GM12878 (cell line): ENCODE measurements around the gene CENPP. TPM values are rescaled to one million over a fixed set of nuclear protein-coding genes. Genes with fewer than 3 reads are reported as not detected.

ENCODE experiments used
- ATAC-seq: fragments of 200-7000 bp; cut with Tn5 transposase; 3 replicates; pipeline ENCODE4 v1.9.1; 2020; ENCODE audit warnings: mild to moderate bottlenecking, moderate library complexity
- BruUV-seq: library from RNA; stranded (reverse); fragments of 400-500 nt; replicated peaks from 2 replicates; lab custom pipeline; 2021; lab: Mats Ljungman, UMichigan
- CTCF ChIA-PET: fragments of 300-600 bp; sonication (Branson Sonifier 250); formaldehyde crosslinking; extraction: SDS; loops from one replicate; lab custom pipeline; 2021; ENCODE audit warnings: inconsistent platforms; lab: Yijun Ruan, JAX
- POLR2A ChIA-PET: fragments of 350-600 bp; formaldehyde crosslinking; extraction: SDS; loops from one replicate; lab custom pipeline; 2021; ENCODE audit warnings: inconsistent platforms; lab: Charles Lee
- RAD21 ChIA-PET: fragments of 300-600 bp; sonication (Branson Sonifier 250); formaldehyde crosslinking; loops from one replicate; lab custom pipeline; 2023; ENCODE audit warnings: antibody characterized with exemption; ENCODE audit not compliant: unreplicated experiment; lab: Charles Lee
- SMC1A ChIA-PET: fragments of 300-600 bp; sonication (Branson Sonifier 250); formaldehyde crosslinking; loops from one replicate; lab custom pipeline; 2023; ENCODE audit not compliant: unreplicated experiment, uncharacterized antibody; lab: Charles Lee
- DNase-seq: peaks from one replicate; pipeline ENCODE4 v3.0.0-alpha.2; 2011; ENCODE audit warnings: low read depth, low spot score
- FAIRE-seq: peaks from 3 replicates; lab custom pipeline; 2011; peaks lifted over from hg19 to GRCh38; lab: Jason Lieb, UNC
- H2AFZ ChIP-seq: 2 replicates; pipeline ENCODE4 v1.6.0; 2011; ENCODE audit warnings: low read depth, low read length, control low read depth; ENCODE audit not compliant: control insufficient read depth
- H3K27ac ChIP-seq: 2 replicates; pipeline ENCODE4 v1.5.1; 2011; ENCODE audit warnings: control low read depth; ENCODE audit not compliant: control insufficient read depth, insufficient read depth
- H3K27me3 ChIP-seq, 2 experiments: replicated peaks in 1 of 2; 2 replicates each; pipeline versions ENCODE4 v1.6.0 to v1.6.1; 2011; ENCODE audit warnings: low read length in 1 of 2; ENCODE audit not compliant: control insufficient read depth in 2 of 2, insufficient read depth in 2 of 2
- H3K36me3 ChIP-seq, 2 experiments: 2 replicates each; pipeline ENCODE4 v1.5.1; 2011; ENCODE audit warnings: low read length in 1 of 2; ENCODE audit not compliant: control insufficient read depth in 2 of 2, insufficient read depth in 2 of 2
- H3K4me1 ChIP-seq: 2 replicates; pipeline ENCODE4 v1.6.1; 2011; ENCODE audit warnings: mild to moderate bottlenecking, low read length, moderate library complexity, mixed read lengths; ENCODE audit not compliant: control insufficient read depth, insufficient read depth
- H3K4me2 ChIP-seq: 2 replicates; pipeline ENCODE4 v1.6.0; 2011; ENCODE audit warnings: control low read depth; ENCODE audit not compliant: control insufficient read depth, insufficient read depth
- H3K4me3 ChIP-seq: fragments of 200-600 bp; sonication (generic); 2 replicates; pipeline ENCODE4 v1.5.1; 2016
- H3K79me2 ChIP-seq: 2 replicates; pipeline ENCODE4 v1.6.0; 2011; ENCODE audit warnings: low read length; ENCODE audit not compliant: control insufficient read depth, insufficient read depth
- H3K9ac ChIP-seq: 2 replicates; pipeline ENCODE4 v1.8.0; 2011; ENCODE audit warnings: low read length, control low read depth, mixed read lengths; ENCODE audit not compliant: control insufficient read depth, insufficient read depth
- H3K9me3 ChIP-seq: replicated peaks from 3 replicates; pipeline ENCODE4 v1.5.1; 2011; ENCODE audit warnings: mild to moderate bottlenecking, low read length; ENCODE audit not compliant: control insufficient read depth, insufficient read depth
- H4K20me1 ChIP-seq: 2 replicates; pipeline ENCODE4 v1.6.0; 2011; ENCODE audit not compliant: control insufficient read depth, insufficient read depth
- STAT3 ChIP-seq: IDR thresholded peaks from 2 replicates; pipeline ENCODE4 v1.6.1; 2011; ENCODE audit warnings: low read depth, low read length, improper control_type of control experiment
- WGBS: methylation state at CpG from one replicate; pipeline ENCODE4 v1.1.6; 2016; ENCODE audit warnings: low lambda C conversion rate; ENCODE audit not compliant: insufficient replicate concordance, insufficient coverage; ENCODE audit errors: missing lambda C conversion rate; 5-methylcytosine and 5-hydroxymethylcytosine counted together
- in situ Hi-C: fragments of 300-500 bp; cut with MboI; formaldehyde crosslinking; loops from 9 replicates; pipeline ENCODE4 v1.14.3; 2018; ENCODE audit warnings: mixed read lengths
- intact Hi-C: fragments of 100-400 bp; cut with micrococcal nuclease; formaldehyde crosslinking; loops from one replicate; pipeline ENCODE4 v1.14.2; 2022; ENCODE audit not compliant: unreplicated experiment
- polyA plus RNA-seq, 11 experiments: library from polyadenylated mRNA; depleted of rRNA in 4 of 11; unstranded in 6 of 11; stranded (reverse) in 5 of 11; fragments of >200 nt; fragmentation: Nextera tagmentation in 4 of 11; fragmentation: Illumina TruSeq in 1 of 11; extraction: Ambion mirVana in 4 of 11; extraction: Trizol in 1 of 11; gene quantifications; 1 replicate in 1 of 11; 2 replicates in 10 of 11; pipeline versions ENCODE4 v1.2.1 to v1.2.3, GENCODE V29; 2011 to 2016; ENCODE audit warnings: inconsistent platforms in 2 of 11, missing spikeins in 2 of 11, low read depth in 1 of 11
- total RNA-seq, 4 experiments: library from RNA; depleted of rRNA in 3 of 4; stranded (reverse); fragments of >200 nt in 3 of 4; fragmentation: Illumina TruSeq in 1 of 4; extraction: Trizol in 1 of 4; gene quantifications; 2 replicates each; pipeline versions ENCODE4 v1.2.1 to v1.2.3, GENCODE V29; 2013 to 2021
- TF ChIP-seq, protein P1 (sequence below): IDR thresholded peaks from 2 replicates; pipeline ENCODE4 v1.6.1; 2012; ENCODE audit warnings: improper control_type of control experiment, low read depth, low read length; ENCODE audit not compliant: insufficient replicate concordance
- TF ChIP-seq, protein P2 (sequence below): fragments of 450-650 bp; IDR thresholded peaks from 2 replicates; pipeline ENCODE4 v1.6.1; 2017; ENCODE audit warnings: mild to moderate bottlenecking, low read depth, inconsistent platforms; ENCODE audit not compliant: poor library complexity, severe bottlenecking

The CENPP gene
- total and polyA plus RNA-seq, 10 of the 15 experiments (the other 5 are each of a cell fraction or from before 2014, with no cell fraction given): 9.4 to 31.4 (median 19.8) TPM

DNA sequence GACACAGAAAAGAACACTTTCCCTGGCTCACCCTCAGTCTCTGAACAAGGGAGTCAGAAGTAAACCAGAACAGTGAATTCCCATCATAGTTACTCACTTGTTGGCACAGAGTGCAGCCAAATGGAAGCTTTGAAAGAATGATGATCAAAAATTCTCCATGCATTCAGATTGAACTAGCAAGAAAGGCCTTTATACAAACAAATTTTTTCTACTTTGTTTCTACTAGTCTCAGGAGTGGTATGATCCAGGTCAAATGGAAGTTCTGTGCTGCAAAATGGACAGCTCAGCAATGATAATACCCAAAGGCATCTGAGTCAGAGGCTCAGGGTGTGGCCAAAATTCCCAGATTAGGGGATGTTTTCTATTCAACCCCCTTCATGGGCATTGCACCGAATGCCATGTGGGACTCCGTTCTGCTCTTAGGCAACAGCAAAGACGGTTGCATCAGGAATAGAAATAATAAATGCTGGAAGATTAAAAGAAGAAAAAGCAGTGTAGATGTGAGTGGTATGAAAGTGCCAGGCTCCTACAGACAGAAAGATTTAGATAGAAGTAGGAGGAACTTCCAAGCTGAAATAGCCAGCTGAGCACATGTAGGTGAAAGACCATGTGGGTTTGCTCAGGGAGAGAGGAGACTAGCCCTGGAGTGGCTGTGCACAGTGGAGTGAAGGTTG is 180.6 kb downstream of the CENPP start:
- WGBS: 97% methylated on average over 3 of the region's 3 CpGs
- no peaks in the 10 kb centered on the region for H3K9me3 ChIP-seq
- no peak for FAIRE-seq
- peaks cover 3% of the 10 kb centered on the region; the same call in 1 of the 2 replicates for H3K4me1 ChIP-seq
- ChIA-PET POLR2A (no interaction called here), CTCF (no interaction called here), RAD21 (no interaction called here), SMC1A (no interaction called here)
- H2AFZ ChIP-seq: no peak overlapping the region
- no peak for TF ChIP-seq STAT3
- TF ChIP-seq, protein P1, sequence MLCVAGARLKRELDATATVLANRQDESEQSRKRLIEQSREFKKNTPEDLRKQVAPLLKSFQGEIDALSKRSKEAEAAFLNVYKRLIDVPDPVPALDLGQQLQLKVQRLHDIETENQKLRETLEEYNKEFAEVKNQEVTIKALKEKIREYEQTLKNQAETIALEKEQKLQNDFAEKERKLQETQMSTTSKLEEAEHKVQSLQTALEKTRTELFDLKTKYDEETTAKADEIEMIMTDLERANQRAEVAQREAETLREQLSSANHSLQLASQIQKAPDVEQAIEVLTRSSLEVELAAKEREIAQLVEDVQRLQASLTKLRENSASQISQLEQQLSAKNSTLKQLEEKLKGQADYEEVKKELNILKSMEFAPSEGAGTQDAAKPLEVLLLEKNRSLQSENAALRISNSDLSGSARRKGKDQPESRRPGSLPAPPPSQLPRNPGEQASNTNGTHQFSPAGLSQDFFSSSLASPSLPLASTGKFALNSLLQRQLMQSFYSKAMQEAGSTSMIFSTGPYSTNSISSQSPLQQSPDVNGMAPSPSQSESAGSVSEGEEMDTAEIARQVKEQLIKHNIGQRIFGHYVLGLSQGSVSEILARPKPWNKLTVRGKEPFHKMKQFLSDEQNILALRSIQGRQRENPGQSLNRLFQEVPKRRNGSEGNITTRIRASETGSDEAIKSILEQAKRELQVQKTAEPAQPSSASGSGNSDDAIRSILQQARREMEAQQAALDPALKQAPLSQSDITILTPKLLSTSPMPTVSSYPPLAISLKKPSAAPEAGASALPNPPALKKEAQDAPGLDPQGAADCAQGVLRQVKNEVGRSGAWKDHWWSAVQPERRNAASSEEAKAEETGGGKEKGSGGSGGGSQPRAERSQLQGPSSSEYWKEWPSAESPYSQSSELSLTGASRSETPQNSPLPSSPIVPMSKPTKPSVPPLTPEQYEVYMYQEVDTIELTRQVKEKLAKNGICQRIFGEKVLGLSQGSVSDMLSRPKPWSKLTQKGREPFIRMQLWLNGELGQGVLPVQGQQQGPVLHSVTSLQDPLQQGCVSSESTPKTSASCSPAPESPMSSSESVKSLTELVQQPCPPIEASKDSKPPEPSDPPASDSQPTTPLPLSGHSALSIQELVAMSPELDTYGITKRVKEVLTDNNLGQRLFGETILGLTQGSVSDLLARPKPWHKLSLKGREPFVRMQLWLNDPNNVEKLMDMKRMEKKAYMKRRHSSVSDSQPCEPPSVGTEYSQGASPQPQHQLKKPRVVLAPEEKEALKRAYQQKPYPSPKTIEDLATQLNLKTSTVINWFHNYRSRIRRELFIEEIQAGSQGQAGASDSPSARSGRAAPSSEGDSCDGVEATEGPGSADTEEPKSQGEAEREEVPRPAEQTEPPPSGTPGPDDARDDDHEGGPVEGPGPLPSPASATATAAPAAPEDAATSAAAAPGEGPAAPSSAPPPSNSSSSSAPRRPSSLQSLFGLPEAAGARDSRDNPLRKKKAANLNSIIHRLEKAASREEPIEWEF: no peak
- TF ChIP-seq, protein P2, sequence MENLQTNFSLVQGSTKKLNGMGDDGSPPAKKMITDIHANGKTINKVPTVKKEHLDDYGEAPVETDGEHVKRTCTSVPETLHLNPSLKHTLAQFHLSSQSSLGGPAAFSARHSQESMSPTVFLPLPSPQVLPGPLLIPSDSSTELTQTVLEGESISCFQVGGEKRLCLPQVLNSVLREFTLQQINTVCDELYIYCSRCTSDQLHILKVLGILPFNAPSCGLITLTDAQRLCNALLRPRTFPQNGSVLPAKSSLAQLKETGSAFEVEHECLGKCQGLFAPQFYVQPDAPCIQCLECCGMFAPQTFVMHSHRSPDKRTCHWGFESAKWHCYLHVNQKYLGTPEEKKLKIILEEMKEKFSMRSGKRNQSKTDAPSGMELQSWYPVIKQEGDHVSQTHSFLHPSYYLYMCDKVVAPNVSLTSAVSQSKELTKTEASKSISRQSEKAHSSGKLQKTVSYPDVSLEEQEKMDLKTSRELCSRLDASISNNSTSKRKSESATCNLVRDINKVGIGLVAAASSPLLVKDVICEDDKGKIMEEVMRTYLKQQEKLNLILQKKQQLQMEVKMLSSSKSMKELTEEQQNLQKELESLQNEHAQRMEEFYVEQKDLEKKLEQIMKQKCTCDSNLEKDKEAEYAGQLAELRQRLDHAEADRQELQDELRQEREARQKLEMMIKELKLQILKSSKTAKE: no peak
- H3K27ac ChIP-seq: no peak overlapping the region
- in situ Hi-C loops: no loop called here
- no peak overlapping the region for H3K4me3 ChIP-seq
- DNase-seq: no peak
- intact Hi-C loops: loop anchor here (10.0 kb wide), 1 partner anchor 128 kb away; no protein-coding TSS in a partner anchor
- H3K9ac ChIP-seq: no peak overlapping the region
- H3K4me2 ChIP-seq: no peak overlapping the region
- no peaks in the 10 kb centered on the region for H4K20me1 ChIP-seq
- H3K36me3 ChIP-seq: no peaks in the 10 kb centered on the region
- H3K27me3 ChIP-seq: no peaks in the 10 kb centered on the region
- BruUV-seq: no TSS peak
- no peak for ATAC-seq
- no peaks in the 10 kb centered on the region for H3K79me2 ChIP-seq
